Neural crest cell (in vitro differentiated cells): Measurements from ENCODE around the gene HMGN4. TPM values are rescaled to one million over a fixed set of nuclear protein-coding genes. Genes with fewer than 3 reads are reported as not detected.
A peak's percentile ranks its signal among the peaks of the same experiment; 100 is the strongest.
"Not testable (repeated sequence)": the region's sequence is repeated elsewhere in the genome, so short reads cannot be mapped to it uniquely, and the experiment has no call there.

ENCODE experiments used
- DNase-seq: peaks from one replicate; pipeline ENCODE4 v3.0.0; 2021; ENCODE audit warnings: low read depth, mixed read lengths, low spot score
- H3K27ac Mint-ChIP-seq: one replicate; pipeline ENCODE4 v1.8.0; 2021; ENCODE audit warnings: mild to moderate bottlenecking, mixed read lengths; ENCODE audit not compliant: unreplicated experiment
- H3K27me3 Mint-ChIP-seq: 2 replicates; pipeline ENCODE4 v1.8.0; 2021; ENCODE audit warnings: low read depth, mild to moderate bottlenecking, mixed read lengths
- H3K36me3 Mint-ChIP-seq: 2 replicates; pipeline ENCODE4 v1.8.0; 2021; ENCODE audit warnings: low read depth, mild to moderate bottlenecking, mixed read lengths
- H3K4me1 Mint-ChIP-seq: 2 replicates; pipeline ENCODE4 v1.8.0; 2021; ENCODE audit warnings: mixed read lengths
- H3K4me3 Mint-ChIP-seq: one replicate; pipeline ENCODE4 v1.8.0; 2021; ENCODE audit warnings: mild to moderate bottlenecking, mixed read lengths
- H3K9me3 Mint-ChIP-seq: 2 replicates; pipeline ENCODE4 v1.8.0; 2021; ENCODE audit warnings: mixed read lengths
- total RNA-seq: library from RNA; stranded (reverse); gene quantifications from 2 replicates; pipeline ENCODE4 v1.2.1, GENCODE V29; 2021
- TF ChIP-seq, protein P1 (sequence below): fragments of 200-600 bp; sonication (generic); conservative IDR thresholded peaks from 2 replicates; pipeline ENCODE4 v1.5.0; 2021; ENCODE audit warnings: antibody characterized with exemption, mild to moderate bottlenecking

Gene HMGN4
- total RNA-seq, 1 donor from 2014 or later = 49.7 TPM

DNA sequence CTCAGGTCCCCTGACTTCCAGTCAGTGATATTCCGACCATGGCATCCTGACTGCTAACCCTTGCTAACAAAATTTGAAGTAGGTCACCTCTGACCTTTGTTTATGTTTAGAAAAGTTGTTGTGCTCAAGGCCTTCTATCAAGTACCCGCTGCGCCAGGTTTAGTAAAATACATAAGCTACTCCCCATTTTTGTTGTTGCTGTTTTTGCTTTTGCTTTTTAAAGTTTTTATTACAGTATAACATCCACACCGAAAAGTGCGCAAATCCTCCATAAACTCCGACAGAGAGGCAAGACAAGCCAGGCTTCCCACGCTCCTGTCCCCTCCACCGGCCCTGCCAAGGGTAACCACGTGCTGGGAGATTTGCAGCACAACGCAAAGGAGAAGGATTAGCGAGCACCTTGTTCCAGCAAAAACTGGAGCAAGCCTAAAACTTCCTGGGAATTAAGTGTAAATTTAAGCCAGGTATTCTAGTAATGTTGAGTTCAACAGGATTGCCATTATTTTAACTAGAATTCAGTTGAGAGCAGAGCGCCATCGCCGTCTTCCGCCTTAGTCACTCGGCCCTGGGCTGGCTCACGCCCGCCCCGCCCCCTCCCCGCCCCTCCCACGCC, 17.8 kb upstream of the HMGN4 start:
- H3K9me3 Mint-ChIP-seq = peaks cover 2% of the 10 kb centered on the region
- peaks cover 15% of the 10 kb centered on the region for H3K27me3 Mint-ChIP-seq

GRCh38 chr6:26520850-26521599, 17.1 kb upstream of the HMGN4 start:
- Mint-ChIP-seq H3K36me3 (no peaks in the 10 kb centered on the region), H3K4me3 (peak overlapping the region; percentile 87), H3K4me1 (peaks cover 50% of the 10 kb centered on the region), H3K27me3 (peaks cover 15% of the 10 kb centered on the region), H3K9me3 (peaks cover 2% of the 10 kb centered on the region), H3K27ac (peak overlapping the region; percentile 85)
- TF ChIP-seq, protein P1, sequence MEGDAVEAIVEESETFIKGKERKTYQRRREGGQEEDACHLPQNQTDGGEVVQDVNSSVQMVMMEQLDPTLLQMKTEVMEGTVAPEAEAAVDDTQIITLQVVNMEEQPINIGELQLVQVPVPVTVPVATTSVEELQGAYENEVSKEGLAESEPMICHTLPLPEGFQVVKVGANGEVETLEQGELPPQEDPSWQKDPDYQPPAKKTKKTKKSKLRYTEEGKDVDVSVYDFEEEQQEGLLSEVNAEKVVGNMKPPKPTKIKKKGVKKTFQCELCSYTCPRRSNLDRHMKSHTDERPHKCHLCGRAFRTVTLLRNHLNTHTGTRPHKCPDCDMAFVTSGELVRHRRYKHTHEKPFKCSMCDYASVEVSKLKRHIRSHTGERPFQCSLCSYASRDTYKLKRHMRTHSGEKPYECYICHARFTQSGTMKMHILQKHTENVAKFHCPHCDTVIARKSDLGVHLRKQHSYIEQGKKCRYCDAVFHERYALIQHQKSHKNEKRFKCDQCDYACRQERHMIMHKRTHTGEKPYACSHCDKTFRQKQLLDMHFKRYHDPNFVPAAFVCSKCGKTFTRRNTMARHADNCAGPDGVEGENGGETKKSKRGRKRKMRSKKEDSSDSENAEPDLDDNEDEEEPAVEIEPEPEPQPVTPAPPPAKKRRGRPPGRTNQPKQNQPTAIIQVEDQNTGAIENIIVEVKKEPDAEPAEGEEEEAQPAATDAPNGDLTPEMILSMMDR = no peak
- DNase-seq = peak; percentile 78

More for the DNA sequence above, 17.8 kb upstream of the HMGN4 start:
- peak overlapping the region; percentile 96 for H3K27ac Mint-ChIP-seq
- peaks cover 50% of the 10 kb centered on the region for H3K4me1 Mint-ChIP-seq
- peak overlapping the region; percentile 88 for H3K4me3 Mint-ChIP-seq
- no peaks in the 10 kb centered on the region for H3K36me3 Mint-ChIP-seq
- DNase-seq = no peak
- TF ChIP-seq, protein P1 = no peak

GRCh38 chr6:26521600-26522391, 16.4 kb upstream of the HMGN4 start:
- Mint-ChIP-seq H3K27ac (peak overlapping the region; percentile 88), H3K4me3 (peak overlapping the region; percentile 87), H3K27me3 (peaks cover 15% of the 10 kb centered on the region), H3K36me3 (no peaks in the 10 kb centered on the region), H3K9me3 (peaks cover 2% of the 10 kb centered on the region), H3K4me1 (peaks cover 46% of the 10 kb centered on the region)
- TF ChIP-seq, protein P1 = peak; percentile 45
- peak; percentile 64 for DNase-seq

- not testable (repeated sequence) for H3K36me3 Mint-ChIP-seq, DNase-seq
- peaks cover 37% of the 10 kb centered on the region for H3K4me1 Mint-ChIP-seq
These were observed 15.5 kb upstream of the HMGN4 start for GRCh38 chr6:26522486-26523228.

GRCh38 chr6:26524314-26524713, 13.9 kb upstream of the HMGN4 start:
- H3K9me3 Mint-ChIP-seq, H3K36me3 Mint-ChIP-seq, DNase-seq, H3K4me3 Mint-ChIP-seq, H3K27ac Mint-ChIP-seq: not testable (repeated sequence)
- peaks cover 37% of the 10 kb centered on the region for H3K4me1 Mint-ChIP-seq
- peaks cover 15% of the 10 kb centered on the region for H3K27me3 Mint-ChIP-seq

More at GRCh38 chr6:26522486-26523228, 15.5 kb upstream of the HMGN4 start:
- peak overlapping the region; percentile 86 for H3K4me3 Mint-ChIP-seq
- H3K9me3 Mint-ChIP-seq = not testable (repeated sequence)
- H3K27ac Mint-ChIP-seq = peak overlapping the region; percentile 88
- peaks cover 15% of the 10 kb centered on the region for H3K27me3 Mint-ChIP-seq
